Mucosa of rectum (tissue), 2 donors: ENCODE data around the gene LONRF2.

Experiments used
- H3K27ac ChIP-seq, 2 donors: one replicate each; pipeline ENCODE4 v1.7.0; 2013; ENCODE audit warnings: inconsistent platforms in 2 of 2, low read depth in 2 of 2, low read length in 2 of 2
- H3K27me3 ChIP-seq, 2 donors: one replicate each; pipeline ENCODE4 v1.7.0; 2013; ENCODE audit warnings: low read length in 2 of 2; ENCODE audit not compliant: control insufficient read depth in 2 of 2, insufficient read depth in 2 of 2
- H3K36me3 ChIP-seq, 2 donors: one replicate each; pipeline ENCODE4 v1.7.0; 2013; ENCODE audit warnings: low read length in 2 of 2; ENCODE audit not compliant: control insufficient read depth in 2 of 2, insufficient read depth in 2 of 2
- H3K4me1 ChIP-seq, 2 donors: one replicate each; pipeline ENCODE4 v1.7.0; 2013; ENCODE audit warnings: low read length in 2 of 2, mild to moderate bottlenecking in 1 of 2; ENCODE audit not compliant: control insufficient read depth in 2 of 2, insufficient read depth in 2 of 2
- H3K4me3 ChIP-seq, 2 donors: one replicate each; pipeline ENCODE4 v1.7.0; 2013; ENCODE audit warnings: low read length in 2 of 2
- H3K9ac ChIP-seq, 2 donors: one replicate each; pipeline ENCODE4 v1.7.0; 2013; ENCODE audit warnings: low read length in 2 of 2, low read depth in 1 of 2, mild to moderate bottlenecking in 1 of 2
- H3K9me3 ChIP-seq, 2 donors: one replicate each; pipeline ENCODE4 v1.7.0; 2013; ENCODE audit warnings: low read length in 2 of 2; ENCODE audit not compliant: control insufficient read depth in 2 of 2
- donor health status: healthy.
- donor health status: Normal muscosa, but diverticular disease.

The LONRF2 gene

GRCh38 chr2:100302585-100302892, 19.8 kb downstream of the LONRF2 start:
- no peaks in the 10 kb centered on the region for H3K36me3 ChIP-seq
- H3K9me3 ChIP-seq: no peaks in the 10 kb centered on the region
- no peak overlapping the region for H3K27ac ChIP-seq
- no peaks in the 10 kb centered on the region for H3K4me1 ChIP-seq
- no peak overlapping the region for H3K4me3 ChIP-seq
- no peak overlapping the region for H3K9ac ChIP-seq
- H3K27me3 ChIP-seq: peaks cover 0 to 2% of the 10 kb centered on the region in 2 donors

- H3K9ac ChIP-seq: no peak overlapping the region
- H3K9me3 ChIP-seq: no peaks in the 10 kb centered on the region
- no peaks in the 10 kb centered on the region for H3K36me3 ChIP-seq
- H3K4me1 ChIP-seq: no peaks in the 10 kb centered on the region
- peaks cover 0 to 2% of the 10 kb centered on the region in 2 donors for H3K27me3 ChIP-seq
- H3K4me3 ChIP-seq: no peak overlapping the region
- no peak overlapping the region for H3K27ac ChIP-seq
Measured at GRCh38 chr2:100301881-100302584, 20.3 kb downstream of the LONRF2 start.

DNA sequence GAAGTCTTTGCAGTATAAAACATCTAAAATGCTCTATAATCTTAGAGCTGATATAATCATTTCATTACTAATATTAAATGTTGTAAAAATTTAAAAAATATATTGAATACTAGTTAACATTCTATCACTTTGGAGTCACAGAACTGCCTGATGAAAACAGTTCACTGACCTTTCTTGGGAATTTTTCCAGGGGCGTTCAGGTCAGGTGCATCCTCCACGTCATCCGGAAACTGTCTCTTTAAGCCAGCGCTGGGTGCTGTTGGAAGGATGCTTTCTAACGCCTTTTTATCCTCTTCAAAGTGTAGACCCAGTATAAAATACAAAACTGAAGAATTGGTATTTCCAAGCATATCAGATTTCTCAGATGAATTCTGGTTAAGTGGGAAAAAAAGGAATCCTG, 22.8 kb downstream of the LONRF2 start:
- Histone ChIP-seq H3K4me1 (no peaks in the 10 kb centered on the region), H3K36me3 (no peaks in the 10 kb centered on the region), H3K9ac (no peak overlapping the region), H3K27ac (no peak overlapping the region), H3K4me3 (no peak overlapping the region), H3K9me3 (no peaks in the 10 kb centered on the region), H3K27me3 (peaks cover 0 to 2% of the 10 kb centered on the region in 2 donors)

GRCh38 chr2:100297511-100297910, 24.8 kb downstream of the LONRF2 start:
- no peak overlapping the region for H3K9ac ChIP-seq
- H3K36me3 ChIP-seq: no peaks in the 10 kb centered on the region
- no peak overlapping the region for H3K27ac ChIP-seq
- H3K4me3 ChIP-seq: no peak overlapping the region
- no peaks in the 10 kb centered on the region for H3K4me1 ChIP-seq
- peaks cover 0 to 2% of the 10 kb centered on the region in 2 donors for H3K27me3 ChIP-seq
- no peaks in the 10 kb centered on the region for H3K9me3 ChIP-seq

- Histone ChIP-seq H3K4me3 (no peak overlapping the region), H3K9ac (no peak overlapping the region), H3K27me3 (peaks cover 0 to 1% of the 10 kb centered on the region in 2 donors), H3K27ac (no peak overlapping the region), H3K4me1 (no peaks in the 10 kb centered on the region), H3K36me3 (no peaks in the 10 kb centered on the region), H3K9me3 (no peaks in the 10 kb centered on the region)
Measured at GRCh38 chr2:100294162-100294497, 28.2 kb downstream of the LONRF2 start.

- no peak overlapping the region for H3K4me3 ChIP-seq
- no peaks in the 10 kb centered on the region for H3K27me3 ChIP-seq
- H3K9me3 ChIP-seq: no peaks in the 10 kb centered on the region
- H3K27ac ChIP-seq: no peak overlapping the region
- no peaks in the 10 kb centered on the region for H3K4me1 ChIP-seq
- H3K36me3 ChIP-seq: no peaks in the 10 kb centered on the region
- H3K9ac ChIP-seq: no peak overlapping the region
Measured at GRCh38 chr2:100293341-100294161, 28.8 kb downstream of the LONRF2 start.

- no peaks in the 10 kb centered on the region for H3K4me1 ChIP-seq
- no peak overlapping the region for H3K9ac ChIP-seq
- H3K27me3 ChIP-seq: no peaks in the 10 kb centered on the region
- no peak overlapping the region for H3K27ac ChIP-seq
- no peaks in the 10 kb centered on the region for H3K36me3 ChIP-seq
- H3K4me3 ChIP-seq: no peak overlapping the region
- no peaks in the 10 kb centered on the region for H3K9me3 ChIP-seq
Measured at GRCh38 chr2:100292022-100292580, 30.2 kb downstream of the LONRF2 start.

DNA sequence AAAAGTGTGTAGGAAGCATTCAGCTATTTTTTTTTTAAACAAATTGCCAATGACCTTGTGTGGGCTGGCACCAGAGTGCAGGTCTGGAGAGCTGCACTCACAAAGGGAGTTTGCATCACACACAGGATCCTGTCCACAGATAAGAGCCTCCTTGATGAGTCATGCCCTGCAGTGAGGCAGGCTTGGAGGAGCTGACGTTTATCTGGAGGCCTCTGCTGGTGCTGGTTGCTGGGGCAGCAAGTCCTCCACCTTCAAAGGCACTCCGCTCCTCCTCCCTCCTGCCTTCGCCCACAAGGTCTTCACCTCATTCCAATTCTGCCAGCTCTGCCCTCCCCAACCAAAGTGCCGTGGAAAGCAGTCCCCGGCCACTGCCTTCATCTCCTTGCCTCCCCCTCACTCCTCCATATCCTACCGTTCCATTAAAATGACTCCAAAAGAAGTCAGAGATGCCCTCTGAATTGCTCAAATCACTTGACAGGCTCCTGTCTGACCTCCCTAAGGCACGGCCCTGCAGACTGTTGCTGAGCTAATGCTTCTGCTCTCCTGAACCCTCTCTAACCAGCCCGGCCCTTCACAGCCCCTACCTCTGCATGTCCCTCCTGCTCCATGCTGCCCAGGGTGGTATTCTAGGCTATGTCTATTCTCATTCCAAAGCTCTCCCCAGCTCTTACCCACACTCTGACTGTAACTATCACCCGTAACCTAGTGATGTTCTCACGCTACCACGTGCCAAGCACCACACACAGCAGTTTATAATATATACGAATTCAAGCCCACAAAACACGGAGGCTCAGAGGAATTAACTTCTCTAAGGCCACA, 30.9 kb downstream of the LONRF2 start:
- Histone ChIP-seq H3K4me1 (no peaks in the 10 kb centered on the region), H3K9me3 (no peaks in the 10 kb centered on the region), H3K4me3 (no peak overlapping the region), H3K27ac (no peak overlapping the region), H3K27me3 (no peaks in the 10 kb centered on the region), H3K36me3 (no peaks in the 10 kb centered on the region), H3K9ac (no peak overlapping the region)

DNA sequence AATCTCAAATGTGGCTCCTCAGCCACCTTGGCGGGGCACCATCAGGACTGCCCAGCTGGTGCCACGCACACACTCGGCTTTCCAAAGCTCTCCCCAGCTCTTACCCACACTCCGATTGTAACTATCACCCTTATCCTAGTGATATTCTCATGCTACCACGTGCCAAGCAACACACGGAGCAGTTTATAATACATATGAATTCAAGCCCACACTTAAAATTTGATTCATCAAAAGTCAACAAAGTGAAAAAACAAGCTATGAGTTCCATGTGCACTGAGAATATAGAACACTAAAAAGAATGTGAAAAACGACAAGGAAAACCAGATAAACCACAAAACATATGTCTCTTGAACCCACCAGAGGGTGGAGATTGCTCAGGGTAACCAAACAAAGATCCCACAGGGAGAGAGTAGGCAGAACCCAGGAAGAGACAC, 31.6 kb downstream of the LONRF2 start:
- Histone ChIP-seq H3K27ac (no peak overlapping the region), H3K4me1 (no peaks in the 10 kb centered on the region), H3K36me3 (no peaks in the 10 kb centered on the region), H3K9ac (no peak overlapping the region), H3K4me3 (no peak overlapping the region), H3K27me3 (no peaks in the 10 kb centered on the region), H3K9me3 (no peaks in the 10 kb centered on the region)

DNA sequence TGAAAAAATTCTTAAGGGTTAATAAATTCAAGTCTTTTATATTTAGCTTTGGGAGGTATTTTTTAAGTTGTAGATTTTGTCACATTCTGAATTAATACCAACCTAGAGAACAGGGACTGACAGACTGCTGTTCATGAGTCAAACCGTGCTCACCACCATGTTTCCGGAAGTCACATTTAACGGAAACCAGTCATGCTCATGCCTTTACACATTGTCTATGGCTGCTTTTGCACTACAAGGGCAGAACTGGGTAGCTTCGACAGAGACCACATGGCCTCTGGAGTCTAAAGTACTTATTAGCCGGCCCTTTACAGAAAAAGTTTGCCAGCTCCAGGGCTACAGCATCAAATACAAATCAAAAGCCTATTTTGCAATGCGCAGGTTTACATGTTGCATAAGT, 33.3 kb downstream of the LONRF2 start:
- H3K4me3 ChIP-seq: no peak overlapping the region
- H3K36me3 ChIP-seq: no peaks in the 10 kb centered on the region
- H3K4me1 ChIP-seq: no peaks in the 10 kb centered on the region
- no peak overlapping the region for H3K27ac ChIP-seq
- no peaks in the 10 kb centered on the region for H3K27me3 ChIP-seq
- no peaks in the 10 kb centered on the region for H3K9me3 ChIP-seq
- H3K9ac ChIP-seq: no peak overlapping the region
